Ovary (tissue), 9 donors: ENCODE data around the gene ID3. TPM values are rescaled to one million over a fixed set of nuclear protein-coding genes. Genes with fewer than 3 reads are reported as not detected.

Source experiments
- DNase-seq, 5 donors: peaks; one replicate each; pipeline ENCODE4 v3.0.0-alpha.2; 2019 to 2020
- H3K27ac ChIP-seq, 2 donors: fragments of 200-600 bp; one replicate each; pipeline versions ENCODE4 v1.5.1 to v1.8.0; 2019 to 2022
- H3K27me3 ChIP-seq: fragments of 200-600 bp; one replicate; pipeline ENCODE4 v1.8.0; 2022
- H3K36me3 ChIP-seq: fragments of 200-600 bp; sonication (generic); one replicate; pipeline ENCODE4 v1.5.1; 2019
- H3K4me1 ChIP-seq: one replicate; pipeline ENCODE4 v1.8.1; 2013; ENCODE audit warnings: mild to moderate bottlenecking, moderate library complexity; ENCODE audit not compliant: insufficient read depth
- H3K4me3 ChIP-seq: fragments of 200-600 bp; sonication (generic); one replicate; pipeline ENCODE4 v1.5.1; 2017
- H3K9me3 ChIP-seq, 2 donors: fragments of 200-600 bp in 1 of 2; sonication (generic) in 1 of 2; one replicate each; pipeline versions ENCODE4 v1.5.1 to v1.8.1; 2013 to 2019; ENCODE audit warnings: mild to moderate bottlenecking in 1 of 2, moderate library complexity in 1 of 2
- EP300 ChIP-seq: sonication (generic); formaldehyde crosslinking; IDR thresholded peaks from one replicate; pipeline ENCODE4 v1.6.1; 2017; ENCODE audit warnings: antibody characterized with exemption
- POLR2A ChIP-seq: fragments of 450-650 bp; IDR thresholded peaks from one replicate; pipeline ENCODE4 v1.6.1; 2017; ENCODE audit warnings: antibody characterized with exemption, mild to moderate bottlenecking, moderate library complexity
- WGBS, 3 donors: extraction: QIAGEN DNeasy Blood & Tissue Kit in 1 of 3; methylation state at CpG; one replicate each; pipeline versions ENCODE4 v1.1.5 to v1.1.7; 2013 to 2017; 5-methylcytosine and 5-hydroxymethylcytosine counted together
- intact Hi-C, 4 donors: fragments of 100-400 bp; cut with DNase I; formaldehyde crosslinking; loops; one replicate each; pipeline versions ENCODE4 v1.11.0 to v1.15.1; 2022 to 2023
- polyA plus RNA-seq, 2 donors: library from polyadenylated mRNA; stranded (reverse); fragments of 200-250 nt in 1 of 2; fragments of 350-450 nt in 1 of 2; fragmentation: Illumina TruSeq in 1 of 2; extraction: RNeasy Lipid Tissue Mini Kit (QIAGEN cat#74804) in 1 of 2; gene quantifications; one replicate each; pipeline ENCODE4 v1.2.3, GENCODE V29; 2013 to 2014
- total RNA-seq, 7 donors: library from RNA; depleted of rRNA in 2 of 7; stranded (reverse); fragments of >200 nt in 2 of 7; fragmentation: NEBNext Ultra II Directional in 3 of 7; extraction: Animal tissue kit (Norgen Biotek cat#: 25700) in 3 of 7; gene quantifications; one replicate each; pipeline versions ENCODE4 v1.1.0 to v1.2.4, GENCODE V29; 2016 to 2023
- TF ChIP-seq, protein P1 (sequence below), 3 donors: fragments of 450-650 bp in 2 of 3; fragments of 200-600 bp in 1 of 3; IDR thresholded peaks; one replicate each; pipeline versions ENCODE4 v1.5.1 to v1.8.0; 2016 to 2022; ENCODE audit warnings: antibody characterized with exemption in 3 of 3, mild to moderate bottlenecking in 1 of 3
- donor health status: DM: no; HTN: no; CAD: no; lungs with moderate emphysema.
- donor health status: DM: no; HTN: no; CAD: no.
- donor health status: Bipolar disorder and iron deficiency.
- donor health status: DM: yes; HTN: yes; CAD: no.
- donor health status: DM: no; HTN: no; CAD: no.
- donor health status: DM: yes; HTN: yes; CAD: no.

The ID3 gene
- total and polyA plus RNA-seq, 9 donors, result 37.9 to 274 (median 143) TPM

DNA sequence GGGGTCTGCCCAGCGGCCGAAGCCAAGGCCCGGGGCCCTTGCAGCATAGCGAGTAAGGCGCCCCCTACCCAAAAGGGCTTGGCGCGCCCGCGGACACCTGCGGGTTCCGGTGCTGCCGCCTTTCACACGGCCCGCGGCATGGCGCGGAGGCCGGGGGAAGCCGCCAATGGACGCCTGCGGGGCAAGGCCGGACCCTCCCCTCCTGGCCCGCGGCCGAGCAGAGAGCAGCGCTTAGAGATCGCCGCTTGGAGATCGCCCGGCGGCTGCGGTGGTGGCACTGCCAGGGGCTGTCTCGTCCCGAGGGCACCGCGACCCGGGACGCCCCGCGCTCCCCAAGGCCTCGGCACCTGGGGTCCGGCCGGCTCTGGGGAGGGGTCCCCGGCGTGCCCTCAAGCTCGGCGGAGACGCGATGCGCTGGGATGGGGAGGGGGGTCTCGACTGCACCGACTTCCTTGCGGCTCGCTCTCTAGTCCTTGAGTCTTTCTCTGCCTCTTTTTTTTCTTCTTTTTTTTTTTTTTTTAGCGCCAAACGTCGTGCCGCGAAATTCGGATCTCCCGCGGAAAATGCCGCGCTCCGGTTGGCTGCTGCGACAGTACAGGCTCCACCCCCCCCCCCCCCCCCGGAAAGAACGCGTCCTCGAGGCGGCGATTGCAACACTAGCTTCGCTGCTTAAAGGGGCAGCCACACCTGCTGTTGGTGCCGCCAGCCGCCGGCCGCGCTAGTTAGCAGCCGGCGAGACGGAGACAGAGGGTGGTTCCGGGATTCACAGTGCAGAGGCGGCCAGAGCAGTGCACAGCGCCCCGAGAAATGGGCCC is 28.3 kb downstream of the ID3 start, which contains the start of gene E2F2:
TSS of gene E2F2 (minus strand) at position 487 of the 815 bp plus-strand sequence. CDS start at position 47, 440 bp downstream.
- H3K9me3 ChIP-seq, result no peaks in the 10 kb centered on the region
- TF ChIP-seq POLR2A (no peak), EP300 (no peak)
- TF ChIP-seq, protein P1, sequence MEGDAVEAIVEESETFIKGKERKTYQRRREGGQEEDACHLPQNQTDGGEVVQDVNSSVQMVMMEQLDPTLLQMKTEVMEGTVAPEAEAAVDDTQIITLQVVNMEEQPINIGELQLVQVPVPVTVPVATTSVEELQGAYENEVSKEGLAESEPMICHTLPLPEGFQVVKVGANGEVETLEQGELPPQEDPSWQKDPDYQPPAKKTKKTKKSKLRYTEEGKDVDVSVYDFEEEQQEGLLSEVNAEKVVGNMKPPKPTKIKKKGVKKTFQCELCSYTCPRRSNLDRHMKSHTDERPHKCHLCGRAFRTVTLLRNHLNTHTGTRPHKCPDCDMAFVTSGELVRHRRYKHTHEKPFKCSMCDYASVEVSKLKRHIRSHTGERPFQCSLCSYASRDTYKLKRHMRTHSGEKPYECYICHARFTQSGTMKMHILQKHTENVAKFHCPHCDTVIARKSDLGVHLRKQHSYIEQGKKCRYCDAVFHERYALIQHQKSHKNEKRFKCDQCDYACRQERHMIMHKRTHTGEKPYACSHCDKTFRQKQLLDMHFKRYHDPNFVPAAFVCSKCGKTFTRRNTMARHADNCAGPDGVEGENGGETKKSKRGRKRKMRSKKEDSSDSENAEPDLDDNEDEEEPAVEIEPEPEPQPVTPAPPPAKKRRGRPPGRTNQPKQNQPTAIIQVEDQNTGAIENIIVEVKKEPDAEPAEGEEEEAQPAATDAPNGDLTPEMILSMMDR (IDR thresholded peaks at IDR 0.05), result no peak
- peaks cover 9% of the 10 kb centered on the region for H3K4me1 ChIP-seq
- H3K4me3 ChIP-seq, result peak within 1 kb of the TSS; percentile 39
- no peaks in the 10 kb centered on the region for H3K27me3 ChIP-seq
- H3K36me3 ChIP-seq, result no peaks in the 10 kb centered on the region
- H3K27ac ChIP-seq, result no peak within 1 kb of the TSS
- intact Hi-C loops, result loop anchor here in 1 of 4 donors (10.0 kb wide), 1 partner anchor 186 kb away; the partner anchor contains the start of gene HNRNPR
- DNase-seq, result peak; percentile 80 to 87 (median 87)
- 1% methylated on average over 46 to 84 of the region's 85 CpGs for WGBS, 3 donors

DNA sequence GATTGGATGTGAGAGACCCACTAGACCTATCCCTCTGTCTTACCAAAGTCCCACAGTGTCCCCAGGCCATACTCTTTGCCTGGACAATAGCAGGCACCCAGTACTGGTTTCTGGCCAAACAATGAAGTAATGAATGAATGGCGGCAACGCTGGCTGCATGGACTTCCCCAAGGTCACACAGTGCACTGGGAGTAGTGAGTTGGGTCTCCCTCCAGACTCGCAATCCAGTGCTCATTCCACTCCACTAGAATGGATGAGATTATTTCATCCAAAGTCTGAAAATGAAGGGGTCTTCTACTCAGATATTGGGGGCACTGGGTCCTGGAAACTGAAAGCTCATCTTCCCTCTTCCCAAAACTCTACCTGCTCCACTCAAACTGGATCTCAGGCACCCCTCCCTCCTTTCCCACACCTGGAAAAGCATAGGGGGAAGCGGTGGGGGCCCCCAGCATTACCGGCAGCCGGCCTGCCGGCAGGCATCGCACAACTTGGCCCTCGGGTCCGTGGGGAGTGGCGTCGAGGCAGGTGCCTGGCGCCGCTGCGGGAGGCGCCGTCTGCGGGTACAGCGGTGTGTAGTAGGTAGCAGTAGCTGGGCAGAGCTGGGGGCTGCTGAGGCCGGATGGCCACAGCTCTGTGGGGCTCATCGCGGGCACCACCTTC is 29.1 kb downstream of the ID3 start:
- no peaks in the 10 kb centered on the region for H3K27me3 ChIP-seq
- H3K4me3 ChIP-seq, result peak overlapping the region; percentile 39
- H3K27ac ChIP-seq, result no peak overlapping the region

DNA sequence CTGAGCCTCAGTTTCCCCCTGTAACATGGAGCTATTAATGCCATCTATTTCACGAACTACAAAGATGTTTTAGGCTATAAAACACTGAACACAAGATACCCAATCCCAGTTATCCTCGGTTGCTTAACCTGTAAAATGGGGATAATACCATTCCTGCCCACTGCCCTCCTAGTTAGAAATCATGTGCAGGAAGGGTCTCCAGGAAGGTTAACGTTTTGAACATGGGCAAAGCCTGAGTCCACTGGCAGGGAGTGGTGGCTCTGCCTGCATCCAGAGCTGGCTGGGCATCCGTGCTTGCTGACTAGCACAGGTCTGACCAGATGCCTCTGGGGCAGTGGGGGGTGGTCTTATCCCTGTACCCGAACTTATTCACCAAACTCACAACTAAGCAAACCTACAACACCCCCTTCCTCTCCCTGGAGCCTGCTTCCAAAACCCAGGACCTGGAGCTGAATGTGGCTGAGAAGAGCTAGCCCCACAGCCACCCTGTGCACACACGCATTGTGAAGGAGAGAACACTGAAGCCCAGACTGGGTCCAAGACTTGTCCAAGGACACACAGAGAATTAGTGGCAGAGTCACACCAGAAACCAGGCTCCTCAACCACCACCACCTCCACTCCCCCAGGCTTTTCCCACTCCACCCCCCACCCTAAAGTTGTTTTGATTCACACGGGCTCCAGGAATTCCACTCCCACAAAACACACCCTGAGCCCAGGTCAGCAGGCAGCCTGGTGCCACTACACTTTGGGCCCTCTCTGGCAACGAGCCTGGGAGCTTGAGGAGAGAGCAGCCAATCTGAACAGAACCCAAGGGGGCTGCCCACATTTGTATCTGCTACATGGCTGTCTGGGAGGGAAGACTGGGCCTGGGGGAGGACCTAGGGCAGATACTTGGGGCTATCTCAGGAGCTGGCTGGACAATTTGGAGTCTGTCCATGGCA is 29.9 kb downstream of the ID3 start:
- H3K4me3 ChIP-seq, result no peak overlapping the region
- no peak overlapping the region for H3K27ac ChIP-seq
- TF ChIP-seq, protein P1 (IDR thresholded peaks at IDR 0.05), result no peak
- no peak for TF ChIP-seq POLR2A
- TF ChIP-seq EP300, result no peak
- H3K9me3 ChIP-seq, result no peaks in the 10 kb centered on the region
- no peak for DNase-seq
- H3K36me3 ChIP-seq, result no peaks in the 10 kb centered on the region
- peaks cover 9% of the 10 kb centered on the region for H3K4me1 ChIP-seq
- WGBS, 3 donors, result 43 to 49% (median 49%) methylated on average over 8 of the region's 8 CpGs
- H3K27me3 ChIP-seq, result no peaks in the 10 kb centered on the region
- intact Hi-C loops, result loop anchor here in 1 of 4 donors (10.0 kb wide), 1 partner anchor 185 kb away; the partner anchor contains the start of gene HNRNPR

More for the DNA sequence above, 29.1 kb downstream of the ID3 start:
- WGBS, 3 donors, result 2 to 3% (median 3%) methylated on average over 22 of the region's 22 CpGs
- TF ChIP-seq EP300 (no peak), POLR2A (no peak)
- TF ChIP-seq, protein P1 (IDR thresholded peaks at IDR 0.05), result no peak
- Histone ChIP-seq H3K36me3 (no peaks in the 10 kb centered on the region), H3K9me3 (no peaks in the 10 kb centered on the region), H3K4me1 (peaks cover 9% of the 10 kb centered on the region)
- intact Hi-C loops, result loop anchor here in 1 of 4 donors (10.0 kb wide), 1 partner anchor 185 kb away; the partner anchor contains the start of gene HNRNPR
- peak in 1 of 5 donors; percentile 28 for DNase-seq
